Smooth muscle cell (in vitro differentiated cells): Measurements from ENCODE around the gene TGFBI. TPM values are rescaled to one million over a fixed set of nuclear protein-coding genes. Genes with fewer than 3 reads are reported as not detected.

Experiments
- DNase-seq: peaks from one replicate; lab custom pipeline; 2025; ENCODE audit not compliant: unreplicated experiment; lab: John Stamatoyannopoulos, UW
- H2AFZ ChIP-seq: fragments of 200-600 bp; sonication (generic); 2 replicates; pipeline ENCODE4 v1.6.0; 2016; ENCODE audit warnings: antibody characterized with exemption, low read depth, mild to moderate bottlenecking
- H3F3A ChIP-seq: fragments of 200-600 bp; sonication (generic); 2 replicates; pipeline ENCODE4 v1.6.0; 2017; ENCODE audit warnings: antibody characterized with exemption, low read depth
- H3K27ac ChIP-seq: fragments of 200-600 bp; sonication (generic); 2 replicates; pipeline ENCODE4 v1.5.1; 2016; ENCODE audit warnings: low read depth, mild to moderate bottlenecking
- H3K27me3 ChIP-seq: fragments of 200-600 bp; sonication (generic); 2 replicates; pipeline ENCODE4 v1.6.1; 2016; ENCODE audit warnings: low read depth, mild to moderate bottlenecking
- H3K36me3 ChIP-seq: fragments of 200-600 bp; sonication (generic); 2 replicates; pipeline ENCODE4 v1.5.1; 2016; ENCODE audit warnings: low read depth
- H3K4me1 ChIP-seq: fragments of 200-600 bp; sonication (generic); 2 replicates; pipeline ENCODE4 v1.5.1; 2016; ENCODE audit warnings: low read depth
- H3K4me2 ChIP-seq: fragments of 200-600 bp; sonication (generic); 2 replicates; pipeline ENCODE4 v1.6.0; 2016; ENCODE audit warnings: mild to moderate bottlenecking
- H3K4me3 ChIP-seq: fragments of 200-600 bp; sonication (generic); 2 replicates; pipeline ENCODE4 v1.5.1; 2016; ENCODE audit warnings: mild to moderate bottlenecking
- H3K79me2 ChIP-seq: fragments of 200-600 bp; sonication (generic); 2 replicates; pipeline ENCODE4 v1.6.0; 2016; ENCODE audit warnings: low read depth, mild to moderate bottlenecking
- H3K9ac ChIP-seq: fragments of 200-600 bp; sonication (generic); 2 replicates; pipeline ENCODE4 v1.6.0; 2016; ENCODE audit warnings: low read depth
- H3K9me3 ChIP-seq: fragments of 200-600 bp; sonication (generic); replicated peaks from 2 replicates; pipeline ENCODE4 v1.5.1; 2016; ENCODE audit warnings: low read depth
- H4K20me1 ChIP-seq: fragments of 200-600 bp; sonication (generic); 2 replicates; pipeline ENCODE4 v1.6.0; 2016; ENCODE audit warnings: low read depth
- CTCF ChIP-seq: fragments of 200-600 bp; sonication (generic); IDR thresholded peaks from 2 replicates; pipeline ENCODE4 v1.5.1; 2017; ENCODE audit warnings: borderline replicate concordance, mild to moderate bottlenecking, antibody characterized with exemption; ENCODE audit not compliant: insufficient read depth, poor library complexity, severe bottlenecking
- whole genome bisulfite sequencing: methylation state at CpG from one replicate; pipeline ENCODE4 v1.1.7; 2016; ENCODE audit warnings: low lambda C conversion rate; 5-methylcytosine and 5-hydroxymethylcytosine counted together
- polyA plus RNA-seq: library from polyadenylated mRNA; unstranded; fragments of >200 nt; fragmentation: Nextera tagmentation; extraction: Ambion mirVana; gene quantifications from 2 replicates; pipeline ENCODE4 v1.2.1, GENCODE V29; 2016
- total RNA-seq: library from RNA; depleted of rRNA; stranded (reverse); fragments of >200 nt; gene quantifications from 2 replicates; pipeline ENCODE4 v1.2.3, GENCODE V29; 2014

TGFBI gene
- total and polyA plus RNA-seq, 2 experiments from 2014 or later: 2,505 to 2,635 TPM

GRCh38 chr5:135996611-135997010 lies 32.2 kb upstream of the TGFBI start:
- Histone ChIP-seq H3K4me2 (peak overlapping the region; percentile 27), H3K9me3 (no peaks in the 10 kb centered on the region), H3K9ac (peak overlapping the region; percentile 58), H4K20me1 (no peaks in the 10 kb centered on the region), H3K27me3 (no peaks in the 10 kb centered on the region), H2AFZ (no peak overlapping the region), H3K36me3 (no peaks in the 10 kb centered on the region), H3K27ac (peak overlapping the region; percentile 97), H3F3A (peaks cover 36% of the 10 kb centered on the region), H3K4me3 (no peak overlapping the region), H3K4me1 (peaks cover 21% of the 10 kb centered on the region), H3K79me2 (no peaks in the 10 kb centered on the region)
- no peak for TF ChIP-seq CTCF
- 12% methylated on average over 2 of the region's 2 CpGs for WGBS
- no peak for DNase-seq

GRCh38 chr5:135997673-135998335 lies 31.0 kb upstream of the TGFBI start:
- peak overlapping the region; percentile 97 for H3K27ac ChIP-seq
- no peak overlapping the region for H3K9ac ChIP-seq

GRCh38 chr5:135998889-135999288 lies 29.9 kb upstream of the TGFBI start:
- peak overlapping the region; percentile 97 for H3K27ac ChIP-seq
- no peak for TF ChIP-seq CTCF

More at GRCh38 chr5:135997673-135998335, 31.0 kb upstream of the TGFBI start:
- no peak for DNase-seq
- no peak overlapping the region for H2AFZ ChIP-seq
- 83% methylated on average over 8 of the region's 8 CpGs for WGBS
- no peaks in the 10 kb centered on the region for H3K27me3 ChIP-seq
- no peak overlapping the region for H3K4me2 ChIP-seq
- H3K9me3 ChIP-seq: no peaks in the 10 kb centered on the region
- TF ChIP-seq CTCF: no peak
- H3K4me3 ChIP-seq: no peak overlapping the region
- peaks cover 36% of the 10 kb centered on the region for H3F3A ChIP-seq
- no peaks in the 10 kb centered on the region for H4K20me1 ChIP-seq
- peaks cover 24% of the 10 kb centered on the region for H3K4me1 ChIP-seq
- no peaks in the 10 kb centered on the region for H3K79me2 ChIP-seq
- no peaks in the 10 kb centered on the region for H3K36me3 ChIP-seq

More at GRCh38 chr5:135998889-135999288, 29.9 kb upstream of the TGFBI start:
- Histone ChIP-seq H3K4me1 (peaks cover 16% of the 10 kb centered on the region), H3K4me2 (no peak overlapping the region), H3F3A (peaks cover 26% of the 10 kb centered on the region), H3K4me3 (no peak overlapping the region), H3K36me3 (no peaks in the 10 kb centered on the region), H3K9ac (no peak overlapping the region), H4K20me1 (no peaks in the 10 kb centered on the region), H3K9me3 (no peaks in the 10 kb centered on the region), H3K27me3 (no peaks in the 10 kb centered on the region), H3K79me2 (no peaks in the 10 kb centered on the region), H2AFZ (no peak overlapping the region)
- DNase-seq: no peak
- 86% methylated on average over 6 of the region's 6 CpGs for WGBS
